NCI-H1694 (cell line): ENCODE results near the gene TCF3.
"Not testable (repeated sequence)": the region's sequence is repeated elsewhere in the genome, so short reads cannot be mapped to it uniquely, and the experiment has no call there.

Experiments
- DNase-seq: peaks from one replicate; lab custom pipeline; 2025; lab: John Stamatoyannopoulos, UW

The TCF3 gene

DNA sequence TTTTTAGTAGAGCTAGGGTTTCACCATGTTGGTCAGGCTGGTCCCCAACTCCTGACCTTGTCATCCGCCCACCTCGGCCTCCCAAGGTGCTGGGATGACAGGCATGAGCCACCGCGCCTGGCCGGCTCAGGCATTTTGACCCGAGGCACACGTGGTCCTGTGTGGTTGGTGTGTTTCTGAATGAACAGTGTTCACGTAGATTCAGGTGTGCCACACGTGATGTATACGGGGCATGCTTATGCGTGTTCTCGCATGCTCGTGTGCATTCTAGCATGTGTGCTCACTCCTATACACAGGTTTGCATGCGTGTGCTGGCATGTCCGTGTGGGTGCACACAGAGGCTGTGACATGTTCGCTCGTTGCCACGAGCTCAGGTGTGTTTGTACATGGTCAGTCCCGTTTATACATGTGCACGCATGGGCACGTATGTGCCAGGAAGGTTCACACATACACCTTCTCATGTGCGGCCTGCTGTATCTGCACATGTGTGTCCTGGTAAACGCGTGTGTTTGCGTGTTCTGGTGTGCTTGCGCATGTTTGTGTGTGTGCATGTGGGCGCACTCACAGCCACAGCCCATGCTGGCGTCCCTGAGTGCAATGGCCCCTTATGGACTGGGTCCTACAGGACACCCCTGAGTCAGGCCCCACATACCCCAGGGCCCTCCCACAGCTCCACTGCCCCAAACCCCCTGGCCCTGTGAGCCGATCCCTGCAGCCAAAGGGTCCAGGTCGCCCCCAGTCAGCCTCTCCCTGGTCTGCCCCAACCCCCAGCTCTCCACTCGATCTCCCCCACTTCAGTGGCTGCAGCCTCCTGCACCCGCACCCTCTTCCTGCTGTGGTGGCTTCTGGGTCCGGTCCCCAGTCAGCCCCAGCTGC is 20.6 kb upstream of the TCF3 start:
- DNase-seq: no peak

DNA sequence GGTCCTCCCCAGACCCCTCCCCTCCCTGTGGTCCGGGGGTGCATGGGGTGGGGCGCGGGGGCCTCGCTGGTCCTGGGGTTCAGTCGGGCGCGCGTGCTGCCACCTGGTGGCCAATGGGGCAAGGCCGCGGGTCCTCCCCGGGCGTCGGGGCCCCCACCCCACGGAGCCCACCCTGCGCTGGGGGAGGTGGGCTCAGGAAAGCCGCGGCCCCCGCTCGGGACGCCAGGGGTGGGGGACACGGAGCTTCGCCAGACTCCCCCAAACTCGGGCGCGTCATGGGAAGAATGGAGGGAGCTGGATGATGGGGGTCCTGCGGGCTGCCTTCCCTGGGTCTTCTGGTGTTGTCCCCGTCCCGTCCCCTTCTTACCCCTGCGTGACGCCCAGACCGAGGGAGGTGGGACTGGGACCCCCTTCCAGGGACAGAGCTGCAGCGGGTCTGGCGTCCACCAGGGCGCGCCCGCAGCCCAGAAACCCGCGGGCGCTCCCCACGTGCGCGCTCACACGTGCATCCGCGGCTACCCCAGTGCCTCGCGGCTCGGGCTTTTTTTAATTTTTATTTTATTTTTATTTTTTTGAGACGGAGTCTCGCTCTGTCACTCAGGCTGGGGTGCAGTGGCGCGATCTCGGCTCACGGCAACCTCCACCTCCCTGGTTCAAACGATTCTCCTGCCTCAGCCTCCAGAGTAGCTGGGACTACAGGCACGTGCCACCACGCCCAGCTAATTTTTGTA is 19.8 kb upstream of the TCF3 start:
- DNase-seq: no peak

DNA sequence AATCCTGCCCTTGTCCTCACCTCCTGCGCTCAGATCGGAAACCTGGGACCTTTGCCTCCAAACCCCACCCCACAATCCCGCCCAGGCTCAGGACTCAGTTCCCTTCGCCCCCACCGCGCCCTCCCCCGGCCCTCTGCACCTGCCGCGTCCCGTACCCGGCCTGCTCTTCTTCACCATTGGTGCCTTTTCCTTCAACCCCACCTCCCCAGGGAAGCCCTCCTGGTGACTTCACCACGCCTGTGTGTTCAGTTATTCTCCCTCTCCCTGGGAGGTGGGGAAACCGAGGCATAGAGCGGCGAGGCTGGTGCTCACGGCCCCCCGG is 19.3 kb upstream of the TCF3 start:
- no peak for DNase-seq

DNA sequence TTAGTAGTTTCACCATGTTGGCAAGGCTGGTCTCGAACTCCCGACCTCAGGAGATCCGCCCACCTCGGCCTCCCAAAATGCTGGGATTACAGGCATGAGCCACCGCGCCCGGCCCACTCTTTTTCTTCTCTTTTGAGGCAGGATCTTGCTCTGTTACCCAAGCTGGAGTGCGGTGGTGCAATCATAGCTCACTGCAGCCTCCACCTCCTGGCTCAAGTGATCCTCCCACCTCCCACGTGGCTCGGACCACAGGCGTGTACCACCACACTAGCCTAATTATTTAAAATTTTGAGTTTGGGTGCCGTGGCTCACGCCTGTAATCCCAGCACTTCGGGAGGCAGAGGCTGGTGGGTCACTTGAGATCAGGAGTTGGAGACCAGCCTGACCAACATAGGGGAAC is 18.3 kb upstream of the TCF3 start:
- DNase-seq: not testable (repeated sequence)

- no peak for DNase-seq
These were observed 16.3 kb upstream of the TCF3 start for GRCh38 chr19:1668486-1669270.

- DNase-seq: no peak
These were observed 15.7 kb upstream of the TCF3 start for GRCh38 chr19:1668048-1668485.

DNA sequence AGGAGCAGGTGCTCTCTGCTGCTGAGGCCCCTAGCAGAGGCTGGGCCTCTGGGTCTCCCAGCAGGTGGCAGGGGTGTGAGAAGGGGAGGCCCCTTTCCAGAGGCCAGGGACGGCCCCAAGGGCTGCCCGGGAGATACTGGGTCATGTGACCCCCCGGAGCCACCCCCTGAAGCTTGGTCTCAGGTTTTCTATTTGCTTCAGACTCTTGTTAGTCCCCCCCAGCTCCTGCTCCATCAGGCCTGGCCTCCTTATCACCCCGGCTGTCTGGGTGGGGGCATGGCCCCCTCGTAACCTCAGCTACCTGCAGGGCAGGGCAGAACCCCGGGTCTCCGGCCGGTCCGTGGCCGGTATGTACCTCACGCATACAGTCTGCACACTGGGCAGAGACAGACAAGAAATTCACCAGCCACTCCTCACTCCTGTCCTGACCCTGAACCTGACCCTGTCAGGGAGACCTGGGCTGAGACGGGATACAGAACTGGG is 13.2 kb upstream of the TCF3 start:
- no peak for DNase-seq

GRCh38 chr19:1663852-1664251 is 11.4 kb upstream of the TCF3 start:
- DNase-seq: no peak

DNA sequence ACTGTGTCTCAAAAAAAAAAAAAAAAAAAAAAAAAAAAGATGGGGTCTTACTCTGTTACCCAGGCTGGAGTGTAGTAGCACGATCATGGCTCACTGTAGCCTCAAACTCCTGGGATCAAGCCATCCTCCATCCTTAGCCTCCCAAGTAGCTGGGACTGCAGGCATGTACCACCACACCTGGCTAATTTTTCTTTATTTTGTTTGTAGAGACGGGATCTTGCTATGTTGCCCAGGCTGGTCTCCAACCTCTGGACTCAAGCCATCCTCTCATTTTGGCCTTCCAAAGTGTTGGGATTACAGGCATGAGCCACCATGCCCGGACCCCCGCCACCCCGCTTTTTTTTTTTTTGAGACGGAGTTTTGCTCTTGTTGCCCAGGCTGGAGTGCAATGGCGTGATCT is 10.8 kb upstream of the TCF3 start:
- not testable (repeated sequence) for DNase-seq

DNA sequence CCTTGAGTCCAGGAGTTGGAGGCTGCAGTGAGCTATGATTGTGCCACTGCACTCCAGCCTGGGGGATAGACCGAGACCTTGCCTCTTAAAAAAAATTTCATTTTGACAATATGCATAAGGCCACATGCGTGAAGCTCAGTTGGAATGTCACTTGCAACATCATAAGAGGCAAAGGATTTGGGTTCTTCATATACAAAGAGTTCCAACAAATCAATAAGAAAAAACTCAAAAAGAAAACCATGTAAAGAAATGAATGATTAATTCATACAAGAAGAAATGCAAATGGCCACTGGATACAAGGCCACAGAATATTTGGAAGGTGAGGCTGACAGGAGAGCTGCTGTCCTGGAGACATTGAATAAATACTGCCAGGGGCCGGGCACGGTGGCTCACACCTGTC is 9.6 kb upstream of the TCF3 start:
- DNase-seq: no peak

DNA sequence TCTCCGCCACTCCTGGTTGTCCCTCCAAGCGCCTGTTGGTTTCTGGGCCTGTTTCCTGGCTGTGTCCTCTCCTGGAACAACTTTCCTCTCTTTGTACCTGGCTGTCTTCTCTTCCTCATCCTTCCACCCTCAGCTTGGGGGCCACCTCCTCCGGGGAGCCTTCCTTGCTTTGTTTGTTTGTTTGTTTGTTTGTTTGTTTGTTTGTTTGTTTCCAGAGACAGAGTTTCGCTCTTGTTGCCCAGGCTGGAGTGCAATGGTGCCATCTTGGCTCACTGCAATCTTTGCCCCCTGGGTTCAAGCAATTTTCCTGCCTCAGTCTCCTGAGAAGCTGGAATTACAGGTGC is 6.6 kb upstream of the TCF3 start:
- DNase-seq: no peak

DNA sequence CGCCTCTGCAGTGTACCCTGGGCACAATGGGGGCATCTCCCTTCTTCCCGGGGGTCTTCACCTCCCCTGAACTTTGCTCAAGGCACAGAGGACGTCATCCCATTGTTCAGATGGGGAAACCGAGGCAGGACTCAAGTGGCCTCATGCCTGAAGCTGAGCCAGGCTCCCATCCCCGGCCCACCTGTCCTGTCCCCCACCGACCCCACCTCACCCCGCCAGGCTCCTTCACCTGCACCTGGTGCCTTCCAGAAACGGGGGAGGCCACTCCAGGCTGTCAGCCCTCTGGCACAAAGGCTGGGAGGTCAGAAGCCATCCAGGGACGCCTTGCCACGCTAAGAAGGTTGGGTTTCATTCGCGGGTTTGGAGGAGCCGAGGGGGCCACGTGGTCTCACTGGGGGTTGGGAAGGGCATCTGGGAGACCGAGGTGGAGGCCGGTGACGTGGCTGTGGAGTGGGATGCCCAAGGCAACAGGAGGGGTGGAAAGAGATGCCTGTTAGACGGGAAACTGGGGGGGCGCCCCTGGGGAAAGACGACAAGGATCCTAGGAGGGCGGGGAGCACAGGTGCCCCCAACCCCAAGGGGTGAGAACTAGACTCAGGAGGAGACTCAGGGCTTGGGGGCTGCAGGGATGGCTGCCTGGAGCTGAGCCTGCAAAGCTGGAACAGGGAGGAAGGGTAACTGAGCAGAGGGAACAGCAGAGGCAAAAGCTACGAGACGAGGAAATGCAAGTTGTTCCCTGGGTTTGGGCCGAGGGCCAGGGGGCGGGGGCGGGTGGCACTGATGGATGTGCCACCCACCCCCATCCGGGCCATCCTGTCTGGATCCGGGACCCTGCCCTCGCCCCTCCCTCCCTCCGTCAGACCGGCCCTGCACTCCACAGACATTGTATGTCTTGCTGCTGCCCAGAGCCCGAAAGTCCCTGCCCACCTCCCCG is 6.0 kb upstream of the TCF3 start:
- DNase-seq: no peak

DNA sequence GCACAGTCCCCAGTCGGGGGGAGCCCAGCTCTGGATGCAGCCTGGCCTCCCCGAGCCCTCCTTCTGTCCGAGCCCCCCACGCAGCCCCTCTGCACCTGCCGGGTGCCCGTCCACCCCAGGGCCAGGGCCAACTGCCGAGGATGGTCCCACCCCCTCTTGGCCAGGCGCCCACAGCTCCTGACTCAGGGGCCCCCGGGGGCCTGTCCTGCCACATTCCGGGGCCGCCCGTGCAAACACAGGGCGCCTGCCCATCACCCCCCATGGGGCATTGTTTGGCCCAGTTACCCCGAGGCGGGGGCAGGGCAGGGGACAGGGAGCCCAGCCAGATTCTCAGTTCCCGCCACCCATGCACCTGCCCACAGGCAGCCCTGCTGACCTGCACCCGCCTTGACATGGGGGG is 5.3 kb upstream of the TCF3 start:
- no peak for DNase-seq

GRCh38 chr19:1656988-1657536 is 4.6 kb upstream of the TCF3 start:
- no peak for DNase-seq

DNA sequence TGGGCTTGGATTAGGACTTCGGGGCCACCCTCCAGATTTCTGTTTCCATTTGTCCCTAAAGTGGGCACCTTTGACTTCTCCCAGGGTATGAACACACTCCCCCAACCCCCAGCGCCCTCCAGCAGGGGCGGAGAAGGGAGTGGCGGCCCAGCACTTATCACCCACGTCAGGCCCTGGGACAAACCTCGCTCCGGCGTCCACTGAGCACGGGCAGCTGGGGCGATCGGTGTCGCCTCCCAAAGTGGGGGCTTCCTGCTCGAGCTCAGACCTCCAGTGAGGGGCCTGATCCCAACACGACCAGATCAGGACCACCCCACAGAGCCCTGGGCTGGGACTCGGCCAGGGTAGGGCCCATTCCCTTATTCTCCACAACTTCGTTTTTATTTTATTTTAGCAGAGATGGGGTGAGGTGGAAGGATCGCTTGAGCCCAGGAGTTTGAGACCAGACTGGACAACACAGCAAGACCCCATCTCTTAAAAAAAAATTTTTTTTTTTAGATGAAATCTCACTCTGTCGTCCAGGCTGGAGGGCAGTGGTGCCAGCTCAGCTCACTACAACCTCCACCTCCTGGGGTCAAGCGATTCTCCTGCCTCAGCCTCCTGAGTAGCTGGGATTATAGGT is 3.7 kb upstream of the TCF3 start:
- DNase-seq: no peak

DNA sequence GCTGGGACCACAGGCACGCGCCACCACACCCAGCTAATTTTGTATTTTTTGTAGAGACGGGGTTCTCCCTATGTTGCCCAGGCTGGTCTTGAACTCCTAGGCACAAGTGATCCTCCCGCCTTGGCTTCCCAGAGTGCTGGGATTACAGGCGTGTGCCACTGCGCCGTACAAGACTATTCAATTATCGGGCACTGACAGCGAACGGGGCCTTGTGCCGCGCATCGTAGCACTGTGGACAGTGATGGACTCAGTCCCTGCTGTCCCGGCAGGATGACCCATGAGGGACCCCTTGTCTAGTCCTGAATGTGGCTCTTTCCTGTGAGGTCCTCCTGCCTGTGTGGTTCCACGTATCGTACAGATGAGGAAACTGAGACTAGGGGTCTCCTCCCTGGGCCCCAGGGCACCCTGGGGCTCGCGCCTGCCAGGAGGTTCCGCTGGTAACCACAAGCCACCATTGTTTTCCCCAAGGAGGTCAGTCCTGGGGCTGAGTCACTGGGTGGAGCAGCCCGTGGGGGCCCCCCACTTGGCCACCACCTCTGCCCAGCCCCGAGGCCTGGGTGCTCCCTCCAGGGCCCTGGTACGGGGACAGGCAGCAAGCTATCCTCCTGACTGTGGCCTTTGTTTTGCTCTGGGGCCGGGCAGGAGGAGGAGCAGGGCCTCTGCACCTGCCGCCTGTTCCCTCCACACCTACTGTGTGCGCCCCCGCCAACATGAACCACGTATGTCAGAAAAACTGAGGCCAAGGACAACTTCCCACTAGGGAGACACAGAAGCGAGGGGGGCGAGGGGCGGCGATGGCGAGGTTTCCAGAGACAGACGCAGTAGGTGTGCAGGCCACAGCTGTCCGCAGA is 2.9 kb upstream of the TCF3 start:
- DNase-seq: no peak

DNA sequence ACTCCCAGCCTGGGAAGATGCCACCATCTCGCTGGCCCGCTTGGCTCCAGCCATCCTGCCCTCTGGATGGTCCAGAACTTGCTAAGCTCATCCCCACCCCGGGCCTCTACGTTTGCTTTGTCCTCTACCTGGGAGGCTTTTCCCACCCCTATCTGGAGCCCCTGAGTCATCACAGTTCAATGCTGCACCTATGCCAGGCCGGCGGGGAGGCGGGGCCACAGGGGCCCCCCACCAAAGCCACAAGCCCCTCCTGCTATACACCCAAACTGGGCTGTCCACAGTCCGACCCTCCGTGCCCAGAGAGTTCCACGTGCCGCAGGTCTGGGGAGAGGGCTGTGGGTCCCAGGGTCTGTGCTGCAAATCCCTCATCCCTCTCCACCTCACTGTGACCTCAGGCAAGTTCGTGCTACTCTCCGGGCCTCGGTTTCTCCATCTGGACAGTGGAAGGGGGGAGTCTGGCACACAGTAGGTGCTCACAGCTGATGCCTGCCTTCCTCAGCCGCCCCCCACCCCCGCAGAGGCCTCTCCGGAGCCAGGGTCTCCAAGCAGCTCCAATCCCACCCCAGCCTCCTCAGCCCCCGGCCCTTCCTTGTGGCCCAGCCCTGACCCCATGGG is 1.9 kb upstream of the TCF3 start:
- no peak for DNase-seq

DNA sequence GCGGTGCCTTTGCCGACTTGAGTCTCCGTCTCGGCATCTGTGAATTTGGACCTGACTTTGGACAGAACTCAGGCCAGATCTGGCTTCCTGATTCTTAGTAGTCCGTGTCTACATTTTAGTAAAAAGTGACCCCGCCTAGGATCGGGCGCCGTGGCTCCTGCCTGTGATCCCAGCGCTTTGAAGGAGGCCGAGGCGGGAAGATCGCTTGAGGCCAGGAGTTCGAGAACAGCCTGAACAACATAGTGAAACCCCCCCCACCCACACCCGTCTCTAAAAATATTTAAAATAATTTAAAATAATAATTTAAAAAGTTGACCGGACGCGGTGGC is 849 bp upstream of the TCF3 start:
- DNase-seq: no peak

GRCh38 chr19:1651568-1652291 is 685 bp downstream of the TCF3 start:
- DNase-seq: no peak
